HepG2 (cell line): ENCODE data around the gene SNRPD2.

ENCODE experiments used
- BCL6 ChIP-seq: IDR thresholded peaks from 2 replicates; pipeline ENCODE4 v1.6.1; 2016; ENCODE audit warnings: missing genetic modification reagents, missing compliant biosample characterization
- CEBPG ChIP-seq: IDR thresholded peaks from 2 replicates; pipeline ENCODE4 v1.6.1; 2016
- EP300 ChIP-seq, 3 experiments: sonication (generic) in 1 of 3; formaldehyde crosslinking in 1 of 3; IDR thresholded peaks; 2 replicates each; pipeline versions ENCODE4 v1.5.1 to v1.6.1; 2011 to 2020; ENCODE audit warnings: low read depth in 2 of 3, low read length in 2 of 3, borderline replicate concordance in 1 of 3, improper control_type of control experiment in 1 of 3, mild to moderate bottlenecking in 1 of 3, missing genetic modification reagents in 1 of 3, moderate library complexity in 1 of 3
- POLR2A ChIP-seq, 2 experiments: IDR thresholded peaks; 2 replicates each; pipeline ENCODE4 v1.6.1; 2011; ENCODE audit warnings: low read depth in 2 of 2, low read length in 2 of 2, mild to moderate bottlenecking in 1 of 2, moderate library complexity in 1 of 2; ENCODE audit not compliant: insufficient read depth in 1 of 2
- RFX5 ChIP-seq: IDR thresholded peaks from 2 replicates; pipeline ENCODE4 v1.6.1; 2011; ENCODE audit warnings: low read depth, low read length, improper control_type of control experiment
- SMC3 ChIP-seq: IDR thresholded peaks from 2 replicates; pipeline ENCODE4 v1.6.1; 2011; ENCODE audit warnings: low read length, improper control_type of control experiment
- SOX5 ChIP-seq: IDR thresholded peaks from 2 replicates; pipeline ENCODE4 v1.6.1; 2016; ENCODE audit warnings: borderline replicate concordance
- ZNF766 ChIP-seq: sonication (generic); formaldehyde crosslinking; IDR thresholded peaks from 2 replicates; pipeline ENCODE4 v1.5.0; 2020; ENCODE audit warnings: missing genetic modification reagents, borderline replicate concordance
- TF ChIP-seq, protein P1 (sequence below): sonication (generic); formaldehyde crosslinking; IDR thresholded peaks from 2 replicates; pipeline ENCODE4 v1.4.0; 2020; ENCODE audit warnings: missing genetic modification reagents; ENCODE audit errors: not compliant biosample characterization
- TF ChIP-seq, protein P2 (sequence below): sonication (generic); formaldehyde crosslinking; IDR thresholded peaks from 2 replicates; pipeline ENCODE4 v1.5.0; 2020; ENCODE audit warnings: mild to moderate bottlenecking, missing genetic modification reagents, moderate library complexity
- TF ChIP-seq, protein P3 (sequence below): sonication (generic); formaldehyde crosslinking; IDR thresholded peaks from 2 replicates; pipeline ENCODE4 v1.8.0; 2022; ENCODE audit warnings: mild to moderate bottlenecking, missing genetic modification reagents, borderline replicate concordance

DNA sequence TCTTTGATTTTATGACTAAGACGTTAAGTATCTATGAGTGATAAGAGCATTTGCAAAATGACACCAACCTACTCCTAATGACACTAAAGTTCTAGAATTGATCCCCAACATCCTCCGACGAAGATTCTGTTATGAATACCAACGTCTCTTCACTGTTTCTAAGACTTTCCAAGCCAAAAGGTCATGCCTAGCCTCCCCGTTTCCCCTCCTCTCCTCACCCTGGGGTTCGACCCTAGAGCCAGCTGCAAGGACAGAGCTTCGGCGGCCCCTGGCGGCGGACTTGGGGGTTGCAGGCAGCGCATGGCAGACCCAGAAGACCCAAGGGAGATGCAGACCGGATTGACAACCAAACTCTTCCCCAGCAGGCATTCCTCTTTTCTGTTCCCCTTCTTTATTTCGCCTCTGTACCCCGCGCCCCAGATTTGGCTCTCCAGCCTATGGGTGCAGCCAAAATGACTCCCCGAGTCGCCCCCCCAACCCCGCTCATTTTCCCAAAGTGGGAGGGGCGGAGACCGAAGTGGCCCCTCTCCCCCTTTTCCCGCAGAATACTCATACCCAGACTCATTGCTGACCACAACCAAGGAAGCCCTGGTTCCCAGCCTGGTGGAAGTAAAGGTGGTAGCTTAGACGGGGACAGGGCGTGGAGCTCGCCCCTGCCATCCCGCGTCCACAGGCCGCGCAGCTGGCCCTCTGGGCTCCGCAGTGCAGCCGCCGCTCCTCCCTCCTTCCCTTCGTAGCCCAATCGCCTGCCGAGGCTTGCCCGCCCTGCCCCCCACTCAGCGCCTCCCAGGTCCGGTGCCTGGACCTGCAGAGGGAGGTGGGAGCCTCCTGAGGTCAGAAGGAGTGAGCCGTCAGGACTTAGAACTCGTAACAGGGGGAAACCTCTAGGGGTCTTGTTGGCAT is 48.5 kb downstream of the SNRPD2 start:
- TF ChIP-seq POLR2A (IDR thresholded peaks at IDR 0.05; ENCODE audit: insufficient read depth in 1 of 2, low read depth in 2 of 2, low read length in 2 of 2) = no peak
- TF ChIP-seq SOX5 = no peak
- TF ChIP-seq SMC3 = peak; percentile 56; the same call in 1 of the 2 replicates
- no peak for TF ChIP-seq ZNF766 (CRISPR knock-in tag)
- TF ChIP-seq RFX5 = no peak
- TF ChIP-seq CEBPG (CRISPR knock-in tag) = no peak
- TF ChIP-seq, protein P1, sequence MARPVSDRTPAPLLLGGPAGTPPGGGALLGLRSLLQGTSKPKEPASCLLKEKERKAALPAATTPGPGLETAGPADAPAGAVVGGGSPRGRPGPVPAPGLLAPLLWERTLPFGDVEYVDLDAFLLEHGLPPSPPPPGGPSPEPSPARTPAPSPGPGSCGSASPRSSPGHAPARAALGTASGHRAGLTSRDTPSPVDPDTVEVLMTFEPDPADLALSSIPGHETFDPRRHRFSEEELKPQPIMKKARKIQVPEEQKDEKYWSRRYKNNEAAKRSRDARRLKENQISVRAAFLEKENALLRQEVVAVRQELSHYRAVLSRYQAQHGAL = no peak
- no peak for TF ChIP-seq BCL6 (CRISPR knock-in tag)
- TF ChIP-seq, protein P2, sequence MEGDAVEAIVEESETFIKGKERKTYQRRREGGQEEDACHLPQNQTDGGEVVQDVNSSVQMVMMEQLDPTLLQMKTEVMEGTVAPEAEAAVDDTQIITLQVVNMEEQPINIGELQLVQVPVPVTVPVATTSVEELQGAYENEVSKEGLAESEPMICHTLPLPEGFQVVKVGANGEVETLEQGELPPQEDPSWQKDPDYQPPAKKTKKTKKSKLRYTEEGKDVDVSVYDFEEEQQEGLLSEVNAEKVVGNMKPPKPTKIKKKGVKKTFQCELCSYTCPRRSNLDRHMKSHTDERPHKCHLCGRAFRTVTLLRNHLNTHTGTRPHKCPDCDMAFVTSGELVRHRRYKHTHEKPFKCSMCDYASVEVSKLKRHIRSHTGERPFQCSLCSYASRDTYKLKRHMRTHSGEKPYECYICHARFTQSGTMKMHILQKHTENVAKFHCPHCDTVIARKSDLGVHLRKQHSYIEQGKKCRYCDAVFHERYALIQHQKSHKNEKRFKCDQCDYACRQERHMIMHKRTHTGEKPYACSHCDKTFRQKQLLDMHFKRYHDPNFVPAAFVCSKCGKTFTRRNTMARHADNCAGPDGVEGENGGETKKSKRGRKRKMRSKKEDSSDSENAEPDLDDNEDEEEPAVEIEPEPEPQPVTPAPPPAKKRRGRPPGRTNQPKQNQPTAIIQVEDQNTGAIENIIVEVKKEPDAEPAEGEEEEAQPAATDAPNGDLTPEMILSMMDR = peak; percentile 95
- no peak for TF ChIP-seq EP300 (IDR thresholded peaks at IDR 0.05; ENCODE audit: low read depth in 2 of 2, low read length in 2 of 2)
- TF ChIP-seq EP300 (CRISPR knock-in tag; IDR thresholded peaks at IDR 0.05; ENCODE audit: borderline replicate concordance) = no peak
- TF ChIP-seq, protein P3, sequence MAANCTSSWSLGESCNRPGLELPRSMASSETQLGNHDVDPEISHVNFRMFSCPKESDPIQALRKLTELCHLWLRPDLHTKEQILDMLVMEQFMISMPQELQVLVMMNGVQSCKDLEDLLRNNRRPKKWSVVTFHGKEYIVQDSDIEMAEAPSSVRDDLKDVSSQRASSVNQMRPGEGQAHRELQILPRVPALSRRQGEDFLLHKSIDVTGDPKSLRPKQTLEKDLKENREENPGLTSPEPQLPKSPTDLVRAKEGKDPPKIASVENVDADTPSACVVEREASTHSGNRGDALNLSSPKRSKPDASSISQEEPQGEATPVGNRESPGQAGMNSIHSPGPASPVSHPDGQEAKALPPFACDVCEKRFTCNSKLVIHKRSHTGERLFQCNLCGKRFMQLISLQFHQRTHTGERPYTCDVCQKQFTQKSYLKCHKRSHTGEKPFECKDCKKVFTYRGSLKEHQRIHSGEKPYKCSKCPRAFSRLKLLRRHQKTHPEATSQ (CRISPR knock-in tag) = no peak
